K562 (cell line): Measurements from ENCODE around the gene NPB. TPM values are rescaled to one million over a fixed set of nuclear protein-coding genes. Genes with fewer than 3 reads are reported as not detected.

Experiments
- CREB3L1 ChIP-seq: fragments of 450-650 bp; IDR thresholded peaks from 2 replicates; pipeline ENCODE4 v1.6.1; 2014; ENCODE audit warnings: low read depth, mild to moderate bottlenecking, moderate library complexity, borderline replicate concordance
- CREM ChIP-seq: IDR thresholded peaks from 2 replicates; pipeline ENCODE4 v1.6.1; 2014; ENCODE audit warnings: antibody characterized with exemption, low read depth
- ETV6 ChIP-seq, 3 experiments: fragments of 150-350 bp in 1 of 3; sonication (generic) in 1 of 3; formaldehyde crosslinking in 1 of 3; IDR thresholded peaks; 2 replicates each; pipeline versions ENCODE4 v1.6.1 to v1.8.0; 2014 to 2022; ENCODE audit warnings: borderline replicate concordance in 2 of 3, low read depth in 2 of 3, antibody characterized with exemption in 1 of 3, low read length in 1 of 3, mild to moderate bottlenecking in 1 of 3, missing genetic modification reagents in 1 of 3
- KDM5B ChIP-seq: fragments of 200-600 bp; sonication (generic); IDR thresholded peaks from 2 replicates; pipeline ENCODE4 v1.6.1; 2012; ENCODE audit warnings: low read depth, mild to moderate bottlenecking, moderate library complexity, low read length, control low read depth, inconsistent platforms; ENCODE audit not compliant: insufficient replicate concordance
- MAZ ChIP-seq, 2 experiments: fragments of 450-650 bp in 1 of 2; sonication (generic) in 1 of 2; formaldehyde crosslinking; IDR thresholded peaks in 1 of 2; conservative IDR thresholded peaks in 1 of 2; 2 replicates each; pipeline versions ENCODE4 v1.4.0 to v1.5.0; 2020; ENCODE audit warnings: mild to moderate bottlenecking in 1 of 2, missing genetic modification reagents in 1 of 2
- MTF1 ChIP-seq: fragments of 250-450 bp; sonication (Bioruptor Pico); IDR thresholded peaks from 2 replicates; pipeline ENCODE4 v1.9.0; 2021; ENCODE audit warnings: moderate library complexity, mild to moderate bottlenecking, inconsistent platforms, borderline replicate concordance
- MXI1 ChIP-seq: IDR thresholded peaks from 2 replicates; pipeline ENCODE4 v1.6.1; 2011; ENCODE audit warnings: low read depth, mild to moderate bottlenecking, improper control_type of control experiment, low read length
- POLR2A ChIP-seq: fragments of 450-650 bp; conservative IDR thresholded peaks from 2 replicates; pipeline ENCODE4 v1.6.1; 2016
- RBM22 ChIP-seq: fragments of 200-400 bp; formaldehyde crosslinking; IDR thresholded peaks from 2 replicates; pipeline ENCODE4 v1.6.1; 2018; ENCODE audit warnings: low read length, low read depth; ENCODE audit not compliant: poor library complexity, severe bottlenecking
- SIRT6 ChIP-seq: IDR thresholded peaks from one replicate; pipeline ENCODE4 v1.6.1; 2012; ENCODE audit warnings: low read depth, mild to moderate bottlenecking, control low read depth, inconsistent platforms, low read length, moderate library complexity
- SP2 ChIP-seq: IDR thresholded peaks from 2 replicates; pipeline ENCODE4 v1.6.1; 2011; ENCODE audit warnings: mild to moderate bottlenecking, low read depth, low read length, moderate library complexity; ENCODE audit not compliant: poor library complexity, severe bottlenecking; ENCODE audit errors: extremely low read depth
- SRSF3 ChIP-seq: fragments of 200-400 bp; formaldehyde crosslinking; IDR thresholded peaks from 2 replicates; pipeline ENCODE4 v1.6.1; 2016; ENCODE audit warnings: mild to moderate bottlenecking, low read length, moderate library complexity; ENCODE audit not compliant: insufficient read depth
- STAG1 ChIP-seq: sonication (generic); formaldehyde crosslinking; IDR thresholded peaks from 2 replicates; pipeline ENCODE4 v1.5.0; 2020; ENCODE audit warnings: missing genetic modification reagents, borderline replicate concordance
- SUPT5H ChIP-seq: fragments of 450-650 bp; IDR thresholded peaks from 2 replicates; pipeline ENCODE4 v1.6.1; 2016
- ZNF239 ChIP-seq: fragments of 250-450 bp; sonication (Bioruptor Pico); IDR thresholded peaks from 2 replicates; pipeline ENCODE4 v1.4.0; 2020; ENCODE audit warnings: mild to moderate bottlenecking
- ZNF24 ChIP-seq: fragments of 450-650 bp; IDR thresholded peaks from 2 replicates; pipeline ENCODE4 v1.6.1; 2016
- ZNF398 ChIP-seq: fragments of 250-450 bp; sonication (Bioruptor Pico); IDR thresholded peaks from 2 replicates; pipeline ENCODE4 v1.8.0; 2021; ENCODE audit warnings: moderate library complexity, mild to moderate bottlenecking, inconsistent platforms
- ZNF436 ChIP-seq: fragments of 250-450, 450-650 bp; sonication (Bioruptor Pico); formaldehyde crosslinking; IDR thresholded peaks from 2 replicates; pipeline ENCODE4 v1.7.0; 2020; ENCODE audit warnings: mild to moderate bottlenecking
- polyA plus RNA-seq, 8 experiments: library from polyadenylated mRNA; depleted of rRNA in 4 of 8; stranded (reverse) in 5 of 8; unstranded in 3 of 8; fragments of >200 nt; fragmentation: Nextera tagmentation in 2 of 8; fragmentation: Illumina TruSeq in 1 of 8; extraction: Ambion mirVana in 2 of 8; extraction: Trizol in 1 of 8; gene quantifications; 2 replicates each; pipeline versions ENCODE4 v1.2.1 to v1.2.3, GENCODE V29; 2011 to 2014; ENCODE audit warnings: inconsistent platforms in 1 of 8, missing spikeins in 1 of 8
- total RNA-seq, 7 experiments: library from RNA; depleted of rRNA in 6 of 7; stranded (reverse); fragments of >200 nt in 6 of 7; fragmentation: Illumina TruSeq in 2 of 7; extraction: Trizol in 2 of 7; gene quantifications; 2 replicates each; pipeline versions ENCODE4 v1.2.1 to v1.2.3, GENCODE V29; 2011 to 2021; ENCODE audit warnings: low replicate concordance in 1 of 7
- TF ChIP-seq, protein P1 (sequence below), 2 experiments: IDR thresholded peaks; 2 replicates each; pipeline ENCODE4 v1.6.1; 2011; ENCODE audit warnings: borderline replicate concordance in 1 of 2, control low read depth in 1 of 2, low read depth in 1 of 2, low read length in 1 of 2, mild to moderate bottlenecking in 1 of 2, mixed read lengths in 1 of 2, moderate library complexity in 1 of 2; ENCODE audit not compliant: insufficient read depth in 1 of 2, insufficient read length in 1 of 2, poor library complexity in 1 of 2, severe bottlenecking in 1 of 2; ENCODE audit errors: extremely low read depth in 1 of 2
- TF ChIP-seq, protein P2 (sequence below), 2 experiments: fragments of 450-650 bp; conservative IDR thresholded peaks; 2 replicates each; pipeline ENCODE4 v1.6.1; 2017; ENCODE audit warnings: mild to moderate bottlenecking in 2 of 2, moderate library complexity in 2 of 2

The NPB gene
- total and polyA plus RNA-seq, 9 of the 15 experiments (the other 6 are each of a cell fraction or from before 2014, with no cell fraction given) = 0.03 to 0.61 (median 0.14) TPM; not detected in 2

GRCh38 chr17:81901167-81902022, 643 bp upstream of the NPB start (continued):
- TF ChIP-seq ETV6 (IDR thresholded peaks at IDR 0.05; ENCODE audit: borderline replicate concordance in 1 of 2, low read depth in 2 of 2, low read length in 1 of 2) (no peak), ETV6 (CRISPR knock-in tag; IDR thresholded peaks at IDR 0.05; ENCODE audit: borderline replicate concordance) (no peak), STAG1 (CRISPR knock-in tag) (no peak), ZNF398 (CRISPR knock-in tag) (no peak), SP2 (no peak), ZNF239 (CRISPR knock-in tag) (no peak), CREB3L1 (no peak), SUPT5H (peak; percentile 31; the same call in 1 of the 2 replicates), SRSF3 (no peak), RBM22 (peak; percentile 68), MXI1 (no peak), ZNF24 (no peak), SIRT6 (peak; percentile 20), POLR2A (peak; percentile 52), CREM (no peak), MAZ (CRISPR knock-in tag; conservative IDR thresholded peaks at IDR 0.05 in 1 of 2, IDR thresholded peaks at IDR 0.05 in 1 of 2) (no peak), KDM5B (peak; percentile 36), ZNF436 (CRISPR knock-in tag) (no peak), MTF1 (CRISPR knock-in tag) (no peak)
- TF ChIP-seq, protein P1, sequence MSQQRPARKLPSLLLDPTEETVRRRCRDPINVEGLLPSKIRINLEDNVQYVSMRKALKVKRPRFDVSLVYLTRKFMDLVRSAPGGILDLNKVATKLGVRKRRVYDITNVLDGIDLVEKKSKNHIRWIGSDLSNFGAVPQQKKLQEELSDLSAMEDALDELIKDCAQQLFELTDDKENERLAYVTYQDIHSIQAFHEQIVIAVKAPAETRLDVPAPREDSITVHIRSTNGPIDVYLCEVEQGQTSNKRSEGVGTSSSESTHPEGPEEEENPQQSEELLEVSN (IDR thresholded peaks at IDR 0.05; ENCODE audit: borderline replicate concordance in 1 of 2, extremely low read depth in 1 of 2, insufficient read depth in 1 of 2, insufficient read length in 1 of 2, low read depth in 1 of 2, low read length in 1 of 2, poor library complexity in 1 of 2, severe bottlenecking in 1 of 2) = peak in 1 of 2 experiments; percentile 14
- TF ChIP-seq, protein P2, sequence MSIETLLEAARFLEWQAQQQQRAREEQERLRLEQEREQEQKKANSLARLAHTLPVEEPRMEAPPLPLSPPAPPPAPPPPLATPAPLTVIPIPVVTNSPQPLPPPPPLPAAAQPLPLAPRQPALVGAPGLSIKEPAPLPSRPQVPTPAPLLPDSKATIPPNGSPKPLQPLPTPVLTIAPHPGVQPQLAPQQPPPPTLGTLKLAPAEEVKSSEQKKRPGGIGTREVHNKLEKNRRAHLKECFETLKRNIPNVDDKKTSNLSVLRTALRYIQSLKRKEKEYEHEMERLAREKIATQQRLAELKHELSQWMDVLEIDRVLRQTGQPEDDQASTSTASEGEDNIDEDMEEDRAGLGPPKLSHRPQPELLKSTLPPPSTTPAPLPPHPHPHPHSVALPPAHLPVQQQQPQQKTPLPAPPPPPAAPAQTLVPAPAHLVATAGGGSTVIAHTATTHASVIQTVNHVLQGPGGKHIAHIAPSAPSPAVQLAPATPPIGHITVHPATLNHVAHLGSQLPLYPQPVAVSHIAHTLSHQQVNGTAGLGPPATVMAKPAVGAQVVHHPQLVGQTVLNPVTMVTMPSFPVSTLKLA (conservative IDR thresholded peaks at IDR 0.05) = no peak
